ENCODE results near the gene TRAF3. TPM values are rescaled to one million over a fixed set of nuclear protein-coding genes. Genes with fewer than 3 reads are reported as not detected.

TRAF3 gene
- total RNA-seq, 1 experiment from 2014 or later = 37.6 TPM

- TF ChIP-seq TCF7L2 (IDR thresholded peaks at IDR 0.05; ENCODE audit: low read depth, low read length) (no peak), POLR2AphosphoS5 (IDR thresholded peaks at IDR 0.05; ENCODE audit: low read depth, low read length) (no peak), SIN3A (IDR thresholded peaks at IDR 0.05; ENCODE audit: borderline replicate concordance, insufficient read depth, low read depth, low read length) (no peak)
- TF ChIP-seq, protein P1, sequence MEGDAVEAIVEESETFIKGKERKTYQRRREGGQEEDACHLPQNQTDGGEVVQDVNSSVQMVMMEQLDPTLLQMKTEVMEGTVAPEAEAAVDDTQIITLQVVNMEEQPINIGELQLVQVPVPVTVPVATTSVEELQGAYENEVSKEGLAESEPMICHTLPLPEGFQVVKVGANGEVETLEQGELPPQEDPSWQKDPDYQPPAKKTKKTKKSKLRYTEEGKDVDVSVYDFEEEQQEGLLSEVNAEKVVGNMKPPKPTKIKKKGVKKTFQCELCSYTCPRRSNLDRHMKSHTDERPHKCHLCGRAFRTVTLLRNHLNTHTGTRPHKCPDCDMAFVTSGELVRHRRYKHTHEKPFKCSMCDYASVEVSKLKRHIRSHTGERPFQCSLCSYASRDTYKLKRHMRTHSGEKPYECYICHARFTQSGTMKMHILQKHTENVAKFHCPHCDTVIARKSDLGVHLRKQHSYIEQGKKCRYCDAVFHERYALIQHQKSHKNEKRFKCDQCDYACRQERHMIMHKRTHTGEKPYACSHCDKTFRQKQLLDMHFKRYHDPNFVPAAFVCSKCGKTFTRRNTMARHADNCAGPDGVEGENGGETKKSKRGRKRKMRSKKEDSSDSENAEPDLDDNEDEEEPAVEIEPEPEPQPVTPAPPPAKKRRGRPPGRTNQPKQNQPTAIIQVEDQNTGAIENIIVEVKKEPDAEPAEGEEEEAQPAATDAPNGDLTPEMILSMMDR (IDR thresholded peaks at IDR 0.05) = no peak
- TF ChIP-seq, protein P2, sequence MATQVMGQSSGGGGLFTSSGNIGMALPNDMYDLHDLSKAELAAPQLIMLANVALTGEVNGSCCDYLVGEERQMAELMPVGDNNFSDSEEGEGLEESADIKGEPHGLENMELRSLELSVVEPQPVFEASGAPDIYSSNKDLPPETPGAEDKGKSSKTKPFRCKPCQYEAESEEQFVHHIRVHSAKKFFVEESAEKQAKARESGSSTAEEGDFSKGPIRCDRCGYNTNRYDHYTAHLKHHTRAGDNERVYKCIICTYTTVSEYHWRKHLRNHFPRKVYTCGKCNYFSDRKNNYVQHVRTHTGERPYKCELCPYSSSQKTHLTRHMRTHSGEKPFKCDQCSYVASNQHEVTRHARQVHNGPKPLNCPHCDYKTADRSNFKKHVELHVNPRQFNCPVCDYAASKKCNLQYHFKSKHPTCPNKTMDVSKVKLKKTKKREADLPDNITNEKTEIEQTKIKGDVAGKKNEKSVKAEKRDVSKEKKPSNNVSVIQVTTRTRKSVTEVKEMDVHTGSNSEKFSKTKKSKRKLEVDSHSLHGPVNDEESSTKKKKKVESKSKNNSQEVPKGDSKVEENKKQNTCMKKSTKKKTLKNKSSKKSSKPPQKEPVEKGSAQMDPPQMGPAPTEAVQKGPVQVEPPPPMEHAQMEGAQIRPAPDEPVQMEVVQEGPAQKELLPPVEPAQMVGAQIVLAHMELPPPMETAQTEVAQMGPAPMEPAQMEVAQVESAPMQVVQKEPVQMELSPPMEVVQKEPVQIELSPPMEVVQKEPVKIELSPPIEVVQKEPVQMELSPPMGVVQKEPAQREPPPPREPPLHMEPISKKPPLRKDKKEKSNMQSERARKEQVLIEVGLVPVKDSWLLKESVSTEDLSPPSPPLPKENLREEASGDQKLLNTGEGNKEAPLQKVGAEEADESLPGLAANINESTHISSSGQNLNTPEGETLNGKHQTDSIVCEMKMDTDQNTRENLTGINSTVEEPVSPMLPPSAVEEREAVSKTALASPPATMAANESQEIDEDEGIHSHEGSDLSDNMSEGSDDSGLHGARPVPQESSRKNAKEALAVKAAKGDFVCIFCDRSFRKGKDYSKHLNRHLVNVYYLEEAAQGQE (IDR thresholded peaks at IDR 0.05; ENCODE audit: insufficient read depth in 1 of 2, low read depth in 2 of 2, low read length in 1 of 2) = no peak
- ChIA-PET CTCF (no interaction called here), POLR2A (no interaction called here)
- intact Hi-C loops (cut with micrococcal nuclease; ENCODE audit: unreplicated experiment) = no loop called here
- no peak overlapping the region for H3K27ac ChIP-seq (ENCODE audit: low read length)
- BruUV-seq (replicated peaks) = no TSS peak
- H3K36me3 ChIP-seq (ENCODE audit: control insufficient read depth, insufficient read depth, low read length) = peaks cover 7% of the 10 kb centered on the region; the same call in 1 of the 2 replicates
- no peak overlapping the region for H3K4me3 ChIP-seq (ENCODE audit: low read depth in 2 of 2, low read length in 2 of 2)
- no peaks in the 10 kb centered on the region for H3K9me3 ChIP-seq (ENCODE audit: control insufficient read depth, insufficient read depth, low read depth, low read length)
- ATAC-seq (no peak), DNase-seq (ENCODE audit: low read depth, low spot score) (no peak)
- in situ Hi-C loops (cut with HindIII; ENCODE audit: low pct_unique_long_range_greater_than_20kb, low sequenced_read_pairs) = no loop called here
- no peaks in the 10 kb centered on the region for H3K4me1 ChIP-seq (ENCODE audit: control insufficient read depth, insufficient read depth, low read length)
- no peaks in the 10 kb centered on the region for H3K27me3 ChIP-seq (ENCODE audit: control insufficient read depth, insufficient read depth, low read length)
Observed at GRCh38 chr14:102872020-102872419, 94.8 kb downstream of the TRAF3 start.

DNA sequence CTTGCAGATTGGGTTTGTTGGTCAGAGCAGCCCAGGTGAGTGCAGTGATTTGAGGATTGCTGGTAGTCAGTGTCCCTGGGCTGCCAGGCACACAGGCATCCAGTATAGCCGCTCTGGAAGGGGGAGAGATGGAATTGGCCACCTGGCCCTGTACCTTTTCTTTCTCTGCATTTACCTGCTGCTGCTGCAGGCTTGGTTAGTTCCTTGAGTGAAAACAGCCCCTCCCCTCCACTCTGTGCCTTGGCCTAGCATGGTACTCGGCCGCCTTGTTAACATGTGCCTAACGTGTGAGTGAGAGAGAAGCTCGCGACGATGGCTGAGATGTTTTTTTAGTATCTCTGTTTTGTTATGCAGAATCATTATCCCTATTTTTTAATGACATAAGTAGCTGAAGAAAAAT, 95.9 kb downstream of the TRAF3 start:
- no TSS peak for BruUV-seq (replicated peaks)
- intact Hi-C loops (cut with micrococcal nuclease; ENCODE audit: unreplicated experiment) = no loop called here
- peaks cover 7% of the 10 kb centered on the region; the same call in 1 of the 2 replicates for H3K36me3 ChIP-seq (ENCODE audit: control insufficient read depth, insufficient read depth, low read length)
- in situ Hi-C loops (cut with HindIII; ENCODE audit: low pct_unique_long_range_greater_than_20kb, low sequenced_read_pairs) = no loop called here
- DNase-seq (ENCODE audit: low read depth, low spot score) (no peak), ATAC-seq (no peak)
- H3K4me3 ChIP-seq (ENCODE audit: low read depth in 2 of 2, low read length in 2 of 2) = no peak overlapping the region
- CTCF ChIA-PET = no interaction called here
- POLR2A ChIA-PET = no interaction called here
- no peaks in the 10 kb centered on the region for H3K4me1 ChIP-seq (ENCODE audit: control insufficient read depth, insufficient read depth, low read length)
- H3K27ac ChIP-seq (ENCODE audit: low read length) = no peak overlapping the region
- H3K27me3 ChIP-seq (ENCODE audit: control insufficient read depth, insufficient read depth, low read length) = no peaks in the 10 kb centered on the region
- no peaks in the 10 kb centered on the region for H3K9me3 ChIP-seq (ENCODE audit: control insufficient read depth, insufficient read depth, low read depth, low read length)
- no peak for TF ChIP-seq SIN3A (IDR thresholded peaks at IDR 0.05; ENCODE audit: borderline replicate concordance, insufficient read depth, low read depth, low read length)
- TF ChIP-seq, protein P1 (IDR thresholded peaks at IDR 0.05) = no peak
- TF ChIP-seq, protein P2 (IDR thresholded peaks at IDR 0.05; ENCODE audit: insufficient read depth in 1 of 2, low read depth in 2 of 2, low read length in 1 of 2) = no peak
- TF ChIP-seq POLR2AphosphoS5 (IDR thresholded peaks at IDR 0.05; ENCODE audit: low read depth, low read length) = no peak
- TF ChIP-seq TCF7L2 (IDR thresholded peaks at IDR 0.05; ENCODE audit: low read depth, low read length) = no peak

All from Panc1 (cell line).